Measurements from ENCODE around the gene ZNF592. TPM values are rescaled to one million over a fixed set of nuclear protein-coding genes. Genes with fewer than 3 reads are reported as not detected.

ZNF592 gene
- total RNA-seq, 1 donor: 20.1 TPM

- H3K9me3 ChIP-seq (ENCODE audit: low read depth, low read length): no peaks in the 10 kb centered on the region
Measured at GRCh38 chr15:84783493-84784251, 35.3 kb downstream of the ZNF592 start.

GRCh38 chr15:84784262-84784661 is 35.9 kb downstream of the ZNF592 start:
- H3K4me1 ChIP-seq (ENCODE audit: insufficient read depth, low read length): peaks cover 26% of the 10 kb centered on the region
- no peak overlapping the region for H3K4me3 ChIP-seq (ENCODE audit: low read length)
- no peaks in the 10 kb centered on the region for H3K9me3 ChIP-seq (ENCODE audit: low read depth, low read length)
- no peaks in the 10 kb centered on the region for H3K27me3 ChIP-seq (ENCODE audit: insufficient read depth, low read length)

More at GRCh38 chr15:84783493-84784251, 35.3 kb downstream of the ZNF592 start:
- Histone ChIP-seq H3K4me1 (ENCODE audit: insufficient read depth, low read length) (peaks cover 26% of the 10 kb centered on the region), H3K27me3 (ENCODE audit: insufficient read depth, low read length) (no peaks in the 10 kb centered on the region), H3K4me3 (ENCODE audit: low read length) (no peak overlapping the region)

- H3K9me3 ChIP-seq (ENCODE audit: low read depth, low read length): no peaks in the 10 kb centered on the region
- H3K27me3 ChIP-seq (ENCODE audit: insufficient read depth, low read length): no peaks in the 10 kb centered on the region
- H3K4me3 ChIP-seq (ENCODE audit: low read length): no peak overlapping the region
- peaks cover 26% of the 10 kb centered on the region for H3K4me1 ChIP-seq (ENCODE audit: insufficient read depth, low read length)
Measured at GRCh38 chr15:84785053-84785452, 36.7 kb downstream of the ZNF592 start.

GRCh38 chr15:84788500-84788899 is 40.1 kb downstream of the ZNF592 start:
- Histone ChIP-seq H3K4me3 (ENCODE audit: low read length) (no peak overlapping the region), H3K9me3 (ENCODE audit: low read depth, low read length) (no peaks in the 10 kb centered on the region), H3K4me1 (ENCODE audit: insufficient read depth, low read length) (peaks cover 26% of the 10 kb centered on the region), H3K27me3 (ENCODE audit: insufficient read depth, low read length) (no peaks in the 10 kb centered on the region)

- H3K9me3 ChIP-seq (ENCODE audit: low read depth, low read length): no peaks in the 10 kb centered on the region
- no peaks in the 10 kb centered on the region for H3K27me3 ChIP-seq (ENCODE audit: insufficient read depth, low read length)
- H3K4me3 ChIP-seq (ENCODE audit: low read length): no peak overlapping the region
- peaks cover 26% of the 10 kb centered on the region for H3K4me1 ChIP-seq (ENCODE audit: insufficient read depth, low read length)
Measured at GRCh38 chr15:84789762-84790161, 41.4 kb downstream of the ZNF592 start.

- H3K27me3 ChIP-seq (ENCODE audit: insufficient read depth, low read length): no peaks in the 10 kb centered on the region
- peaks cover 18% of the 10 kb centered on the region for H3K4me1 ChIP-seq (ENCODE audit: insufficient read depth, low read length)
- H3K9me3 ChIP-seq (ENCODE audit: low read depth, low read length): no peaks in the 10 kb centered on the region
- H3K4me3 ChIP-seq (ENCODE audit: low read length): no peak overlapping the region
Measured at GRCh38 chr15:84790676-84791075, 42.3 kb downstream of the ZNF592 start.

GRCh38 chr15:84791763-84792162 is 43.4 kb downstream of the ZNF592 start:
- peaks cover 10% of the 10 kb centered on the region for H3K4me1 ChIP-seq (ENCODE audit: insufficient read depth, low read length)
- H3K4me3 ChIP-seq (ENCODE audit: low read length): no peak overlapping the region

GRCh38 chr15:84793431-84794161 is 45.2 kb downstream of the ZNF592 start:
- H3K27me3 ChIP-seq (ENCODE audit: insufficient read depth, low read length): no peaks in the 10 kb centered on the region
- H3K4me1 ChIP-seq (ENCODE audit: insufficient read depth, low read length): no peaks in the 10 kb centered on the region
- H3K9me3 ChIP-seq (ENCODE audit: low read depth, low read length): no peaks in the 10 kb centered on the region
- no peak overlapping the region for H3K4me3 ChIP-seq (ENCODE audit: low read length)

More at GRCh38 chr15:84791763-84792162, 43.4 kb downstream of the ZNF592 start:
- H3K27me3 ChIP-seq (ENCODE audit: insufficient read depth, low read length): no peaks in the 10 kb centered on the region
- no peaks in the 10 kb centered on the region for H3K9me3 ChIP-seq (ENCODE audit: low read depth, low read length)

GRCh38 chr15:84794162-84794547 is 45.8 kb downstream of the ZNF592 start:
- H3K9me3 ChIP-seq (ENCODE audit: low read depth, low read length): no peaks in the 10 kb centered on the region
- no peaks in the 10 kb centered on the region for H3K4me1 ChIP-seq (ENCODE audit: insufficient read depth, low read length)
- H3K27me3 ChIP-seq (ENCODE audit: insufficient read depth, low read length): no peaks in the 10 kb centered on the region
- H3K4me3 ChIP-seq (ENCODE audit: low read length): no peak overlapping the region

GRCh38 chr15:84795186-84795585 is 46.8 kb downstream of the ZNF592 start:
- H3K9me3 ChIP-seq (ENCODE audit: low read depth, low read length): no peaks in the 10 kb centered on the region
- no peak overlapping the region for H3K4me3 ChIP-seq (ENCODE audit: low read length)
- no peaks in the 10 kb centered on the region for H3K27me3 ChIP-seq (ENCODE audit: insufficient read depth, low read length)
- no peaks in the 10 kb centered on the region for H3K4me1 ChIP-seq (ENCODE audit: insufficient read depth, low read length)

- Histone ChIP-seq H3K9me3 (ENCODE audit: low read depth, low read length) (no peaks in the 10 kb centered on the region), H3K4me1 (ENCODE audit: insufficient read depth, low read length) (no peaks in the 10 kb centered on the region), H3K27me3 (ENCODE audit: insufficient read depth, low read length) (no peaks in the 10 kb centered on the region), H3K4me3 (ENCODE audit: low read length) (no peak overlapping the region)
Measured at GRCh38 chr15:84797212-84797611, 48.8 kb downstream of the ZNF592 start.

GRCh38 chr15:84797801-84798200 is 49.4 kb downstream of the ZNF592 start:
- Histone ChIP-seq H3K9me3 (ENCODE audit: low read depth, low read length) (no peaks in the 10 kb centered on the region), H3K4me3 (ENCODE audit: low read length) (no peak overlapping the region), H3K4me1 (ENCODE audit: insufficient read depth, low read length) (no peaks in the 10 kb centered on the region), H3K27me3 (ENCODE audit: insufficient read depth, low read length) (no peaks in the 10 kb centered on the region)

- Histone ChIP-seq H3K4me3 (ENCODE audit: low read length) (no peak overlapping the region), H3K9me3 (ENCODE audit: low read depth, low read length) (no peaks in the 10 kb centered on the region), H3K27me3 (ENCODE audit: insufficient read depth, low read length) (no peaks in the 10 kb centered on the region), H3K4me1 (ENCODE audit: insufficient read depth, low read length) (no peaks in the 10 kb centered on the region)
Measured at GRCh38 chr15:84798436-84798946, 50.1 kb downstream of the ZNF592 start.

- Histone ChIP-seq H3K4me3 (ENCODE audit: low read length) (no peak overlapping the region), H3K4me1 (ENCODE audit: insufficient read depth, low read length) (no peaks in the 10 kb centered on the region), H3K9me3 (ENCODE audit: low read depth, low read length) (no peaks in the 10 kb centered on the region), H3K27me3 (ENCODE audit: insufficient read depth, low read length) (no peaks in the 10 kb centered on the region)
Measured at GRCh38 chr15:84799511-84800187, 51.3 kb downstream of the ZNF592 start.

- no peaks in the 10 kb centered on the region for H3K9me3 ChIP-seq (ENCODE audit: low read depth, low read length)
- no peaks in the 10 kb centered on the region for H3K27me3 ChIP-seq (ENCODE audit: insufficient read depth, low read length)
- H3K4me3 ChIP-seq (ENCODE audit: low read length): no peak overlapping the region
- no peaks in the 10 kb centered on the region for H3K4me1 ChIP-seq (ENCODE audit: insufficient read depth, low read length)
Measured at GRCh38 chr15:84800365-84800806, 52.0 kb downstream of the ZNF592 start.
